NB4 (cell line): ENCODE data around the gene MPRIP.

Source experiments
- DNase-seq: peaks from one replicate; pipeline ENCODE4 v3.0.0; 2010; ENCODE audit warnings: low read depth
- H3K4me3 ChIP-seq: one replicate; pipeline ENCODE4 v1.5.1; 2011; ENCODE audit warnings: mild to moderate bottlenecking, low read depth, low read length, moderate library complexity
- CTCF ChIP-seq: IDR thresholded peaks from one replicate; pipeline ENCODE4 v1.5.1; 2012; ENCODE audit warnings: low read depth, low read length
- MAX ChIP-seq: IDR thresholded peaks from 2 replicates; pipeline ENCODE4 v1.6.1; 2011; ENCODE audit warnings: low read depth, low read length
- MYC ChIP-seq: IDR thresholded peaks from 2 replicates; pipeline ENCODE4 v1.6.1; 2011; ENCODE audit warnings: low read depth, low read length
- POLR2A ChIP-seq: IDR thresholded peaks from 2 replicates; pipeline ENCODE4 v1.6.1; 2011; ENCODE audit warnings: mild to moderate bottlenecking; ENCODE audit not compliant: insufficient read length; ENCODE audit errors: extremely low read depth

The MPRIP gene

GRCh38 chr17:17087424-17088015 is 45.3 kb downstream of the MPRIP start:
- TF ChIP-seq POLR2A: no peak
- TF ChIP-seq CTCF: no peak
- no peak for TF ChIP-seq MYC
- TF ChIP-seq MAX: no peak
- DNase-seq: no peak
- H3K4me3 ChIP-seq: no peak overlapping the region

- no peak for DNase-seq
- TF ChIP-seq CTCF: no peak
- no peak for TF ChIP-seq MYC
- no peak for TF ChIP-seq POLR2A
- TF ChIP-seq MAX: no peak
- H3K4me3 ChIP-seq: no peak overlapping the region
Measured at GRCh38 chr17:17088086-17088485, 45.8 kb downstream of the MPRIP start.

- no peak overlapping the region for H3K4me3 ChIP-seq
- DNase-seq: no peak
- TF ChIP-seq CTCF: no peak
Measured at GRCh38 chr17:17088541-17089525, 46.6 kb downstream of the MPRIP start.

GRCh38 chr17:17089796-17090641 is 47.8 kb downstream of the MPRIP start:
- DNase-seq: no peak
- H3K4me3 ChIP-seq: no peak overlapping the region
- no peak for TF ChIP-seq POLR2A
- TF ChIP-seq MAX: no peak
- TF ChIP-seq CTCF: no peak
- no peak for TF ChIP-seq MYC

- no peak for TF ChIP-seq MYC
- TF ChIP-seq POLR2A: no peak
- no peak for TF ChIP-seq CTCF
- TF ChIP-seq MAX: no peak
- DNase-seq: no peak
- H3K4me3 ChIP-seq: no peak overlapping the region
Measured at GRCh38 chr17:17090642-17091103, 48.4 kb downstream of the MPRIP start.
